HG02938 (cell line): ENCODE measurements around the gene RNF220.

Experiments
- ATAC-seq: cut with Tn5 transposase; IDR thresholded peaks from one replicate; pipeline ENCODE4 v1.9.1; 2021; ENCODE audit warnings: mild to moderate bottlenecking, moderate library complexity; ENCODE audit not compliant: unreplicated experiment

Gene RNF220

DNA sequence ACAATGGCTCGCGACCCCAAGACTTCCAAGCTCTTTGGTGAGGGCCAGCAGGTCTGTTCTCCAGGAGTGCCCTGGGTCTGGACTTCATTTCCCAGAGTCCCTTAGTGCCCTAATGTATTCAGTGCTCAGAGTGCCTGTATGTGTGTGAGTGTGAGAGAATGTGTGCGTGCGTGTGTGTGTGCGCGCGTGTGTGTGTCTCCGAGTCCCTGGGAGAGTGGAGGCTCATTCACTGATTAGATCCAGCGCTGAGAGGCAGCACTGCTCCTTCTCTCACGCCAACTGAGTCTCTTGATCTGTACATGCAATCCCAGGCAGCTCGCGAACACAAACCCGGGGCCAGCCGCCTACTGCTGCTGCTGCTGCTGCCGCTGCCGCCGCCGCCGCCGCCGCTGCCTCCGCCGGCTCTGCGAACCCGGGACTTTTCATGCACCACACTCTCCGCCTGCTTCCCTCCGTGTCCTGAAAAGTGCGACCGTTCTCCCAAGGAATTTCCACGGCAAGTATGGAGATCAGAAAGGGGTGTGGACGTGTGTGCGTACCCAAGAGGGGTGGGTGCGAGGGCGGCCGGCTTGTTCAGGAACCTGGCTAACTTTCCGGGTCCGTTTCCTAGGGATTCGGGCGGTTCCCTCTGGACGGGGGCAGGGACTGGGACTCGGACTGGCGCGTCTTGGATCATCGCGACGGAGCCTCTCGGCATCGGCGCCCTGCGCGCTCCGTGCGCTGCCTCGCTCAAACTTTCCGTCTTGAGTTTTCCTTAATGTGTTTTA lies at the start of gene RNF220:
TSS of gene RNF220 (plus strand) at position 225 of the 767 bp plus-strand sequence.
- ATAC-seq: no peak

DNA sequence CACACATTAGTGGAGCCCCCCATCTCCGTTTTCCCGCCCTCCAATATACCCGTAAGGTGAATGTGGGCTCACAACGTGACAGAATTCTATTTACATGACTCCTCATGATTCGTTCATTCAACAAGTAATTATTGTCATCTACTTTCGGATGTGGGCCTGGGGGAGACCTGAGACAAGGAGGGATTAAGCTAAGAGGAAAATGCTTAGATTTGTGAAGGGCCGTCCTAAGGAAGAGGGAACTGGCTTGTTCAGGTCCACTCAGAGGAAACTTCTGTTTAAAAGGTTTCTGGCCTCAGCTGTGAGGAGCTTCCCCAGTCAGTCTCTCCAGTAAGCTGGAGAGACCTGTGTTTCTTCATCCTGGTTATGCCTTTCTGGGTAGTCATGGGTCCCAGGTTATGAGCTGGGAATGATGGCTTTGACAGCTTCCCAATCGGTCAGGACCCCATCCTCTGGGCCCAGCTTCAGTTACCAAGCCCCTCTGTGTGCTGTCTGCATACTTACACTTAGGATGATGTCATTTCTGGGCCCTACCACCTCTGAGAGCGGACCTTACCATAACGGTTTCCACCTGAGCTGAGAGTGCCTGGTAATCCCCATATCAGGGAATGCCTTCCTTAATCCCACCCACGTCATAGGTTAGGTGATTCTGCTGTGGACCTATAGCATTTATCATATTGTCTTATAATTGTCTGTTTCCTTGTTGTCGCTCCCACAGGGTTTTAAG lies 49.3 kb upstream of the RNF220 start:
- no peak for ATAC-seq

DNA sequence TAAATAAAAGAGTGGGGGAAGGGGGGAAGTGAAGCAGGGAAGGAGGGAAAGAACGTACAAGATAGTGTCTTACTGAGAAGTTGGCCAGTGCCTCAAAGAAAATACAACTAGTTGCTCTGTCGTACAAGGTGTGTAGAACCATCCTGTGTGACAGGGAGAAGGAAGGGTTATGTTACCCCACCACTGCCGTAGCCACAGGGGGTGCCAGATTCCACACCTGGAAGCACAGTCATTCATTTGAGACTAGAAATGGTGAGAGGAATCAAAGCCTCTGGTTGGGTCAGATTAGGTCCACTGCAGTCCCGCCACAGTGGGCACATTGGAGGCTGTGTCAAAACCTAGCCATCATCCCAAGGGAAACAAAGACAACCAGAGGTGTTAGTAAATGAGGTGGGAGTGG lies 47.3 kb upstream of the RNF220 start:
- ATAC-seq: no peak

DNA sequence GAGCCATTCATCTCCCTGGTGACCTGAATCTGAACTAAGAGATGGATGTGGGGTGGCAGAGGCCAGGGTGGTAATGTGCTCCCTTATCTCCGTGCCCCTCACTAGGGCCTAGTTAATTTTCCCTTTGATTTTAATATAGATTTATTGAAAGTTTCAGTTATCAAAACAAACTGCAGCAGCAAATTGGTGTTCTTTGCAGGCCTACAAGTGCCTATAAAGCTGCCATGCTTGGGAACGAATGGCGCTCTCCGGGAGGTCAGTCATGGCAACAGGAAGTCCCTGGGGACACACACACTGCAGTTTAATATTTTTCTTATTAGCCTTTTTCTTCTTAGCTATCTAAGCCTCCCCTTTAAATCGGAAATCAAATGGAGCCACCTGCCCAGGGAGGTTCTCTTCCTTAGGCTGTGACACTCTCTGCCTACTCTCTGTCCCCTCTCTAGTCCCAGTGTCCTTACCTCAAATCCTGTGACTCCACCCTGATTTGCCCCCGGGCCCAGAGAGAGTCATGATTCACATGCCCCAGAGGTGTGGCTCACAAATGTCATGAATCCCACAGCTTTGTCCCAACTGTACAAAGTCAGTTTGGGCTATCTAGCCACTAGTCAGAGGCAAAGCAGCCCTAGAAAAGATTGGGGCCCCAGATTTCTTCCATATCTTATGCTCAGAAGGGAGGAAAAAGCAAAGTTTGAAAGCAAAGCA lies 45.7 kb upstream of the RNF220 start:
- ATAC-seq: no peak

DNA sequence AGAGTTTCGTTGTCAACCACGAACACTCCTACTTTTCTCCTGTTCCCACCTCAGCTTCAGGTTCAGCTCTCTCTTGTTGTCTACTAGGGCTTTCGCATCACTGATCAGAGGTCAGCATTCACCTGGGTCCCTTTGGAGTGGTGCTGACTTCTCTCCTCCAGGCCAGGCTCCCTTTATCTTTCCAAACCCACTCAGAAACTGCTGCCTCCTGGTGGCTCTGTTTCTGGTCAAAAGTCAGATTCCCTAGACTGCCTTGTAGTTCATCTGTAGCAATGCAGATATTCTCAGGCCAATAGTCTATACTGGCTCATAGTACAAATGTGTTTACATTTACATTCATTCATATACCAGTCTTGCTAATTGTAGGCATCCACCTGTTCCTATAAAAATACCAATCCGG lies 43.6 kb upstream of the RNF220 start:
- no peak for ATAC-seq

DNA sequence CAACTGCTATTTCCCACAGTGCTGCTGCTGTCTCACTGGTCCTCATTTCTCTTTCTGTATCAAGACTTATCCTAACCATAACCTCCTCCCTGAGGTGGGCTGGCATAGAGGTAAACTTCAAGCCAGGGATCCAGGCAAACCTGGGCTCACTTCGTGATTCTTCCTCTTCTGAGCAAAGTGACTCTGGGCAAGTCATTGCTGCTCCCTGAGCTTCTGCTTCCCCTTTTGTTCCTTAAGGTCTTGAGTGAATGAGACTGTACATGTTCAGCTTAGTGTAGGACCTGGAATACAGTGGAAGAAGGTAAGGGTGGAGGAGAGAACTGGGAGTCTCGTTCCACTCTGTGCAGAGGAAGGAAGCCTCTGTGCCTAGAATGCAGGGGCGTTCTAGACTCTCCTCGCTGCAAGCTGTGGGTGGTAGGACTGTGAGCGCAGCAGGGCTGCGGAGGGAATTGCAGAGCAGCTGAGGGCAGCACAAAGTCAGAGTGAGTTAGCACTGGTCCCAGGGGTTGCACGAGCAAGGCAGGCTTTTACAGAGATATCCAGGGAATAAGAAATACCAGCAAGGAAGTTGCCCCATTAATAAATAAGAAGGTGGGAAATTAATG lies 38.6 kb upstream of the RNF220 start:
- no peak for ATAC-seq

DNA sequence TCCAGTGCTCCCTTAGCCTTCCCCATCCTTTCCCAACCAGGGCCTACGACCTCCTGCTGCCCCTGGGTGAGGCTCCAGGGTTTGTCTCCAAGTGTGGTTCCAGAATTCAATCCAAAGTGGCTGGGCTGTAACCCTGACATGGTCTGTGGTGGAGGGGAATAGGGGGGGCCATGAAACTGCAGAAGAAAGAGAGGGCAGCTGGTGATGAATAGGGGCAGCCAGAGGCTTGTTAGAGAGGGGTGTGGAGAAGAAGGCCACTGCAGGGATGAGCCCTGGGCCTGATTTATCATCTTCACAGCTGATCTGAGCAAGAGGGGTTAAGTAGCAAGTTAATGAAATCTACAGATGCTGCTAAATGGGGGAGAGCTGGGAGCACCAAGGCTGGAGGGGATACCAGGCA lies 37.1 kb upstream of the RNF220 start:
- no peak for ATAC-seq

DNA sequence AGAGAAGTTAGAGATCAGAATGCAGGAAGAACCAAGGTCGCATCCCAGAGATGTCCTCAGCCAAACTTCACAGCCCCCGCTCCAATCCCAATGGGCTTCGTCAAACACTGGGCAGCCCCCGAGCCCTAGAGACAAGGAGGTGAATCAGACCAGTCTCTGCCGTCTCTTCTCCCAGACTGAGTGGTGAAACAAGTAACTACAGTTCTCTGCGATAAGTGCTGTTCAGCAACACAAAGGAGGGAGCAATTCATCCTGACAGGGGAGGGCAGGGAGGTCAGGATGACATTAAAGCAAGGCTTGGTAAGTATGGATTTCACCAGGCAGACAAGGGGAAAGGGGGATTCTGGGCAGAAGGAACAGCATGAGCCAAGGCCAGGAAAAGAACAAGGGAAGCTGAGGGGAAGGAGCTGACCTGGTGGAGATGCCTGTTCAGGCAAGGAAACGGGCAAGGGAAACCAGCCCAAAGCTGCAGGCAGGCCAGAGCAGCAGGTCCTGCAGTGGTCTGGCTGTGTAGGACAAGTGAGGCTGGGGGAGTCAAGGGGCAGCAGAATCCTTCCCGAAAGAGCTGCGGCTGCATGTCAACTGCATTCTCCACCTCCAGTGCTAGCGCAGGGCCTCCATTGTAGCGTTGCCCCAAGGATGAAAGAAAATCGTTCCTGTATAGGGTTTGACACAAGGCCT lies 36.4 kb upstream of the RNF220 start:
- no peak for ATAC-seq

DNA sequence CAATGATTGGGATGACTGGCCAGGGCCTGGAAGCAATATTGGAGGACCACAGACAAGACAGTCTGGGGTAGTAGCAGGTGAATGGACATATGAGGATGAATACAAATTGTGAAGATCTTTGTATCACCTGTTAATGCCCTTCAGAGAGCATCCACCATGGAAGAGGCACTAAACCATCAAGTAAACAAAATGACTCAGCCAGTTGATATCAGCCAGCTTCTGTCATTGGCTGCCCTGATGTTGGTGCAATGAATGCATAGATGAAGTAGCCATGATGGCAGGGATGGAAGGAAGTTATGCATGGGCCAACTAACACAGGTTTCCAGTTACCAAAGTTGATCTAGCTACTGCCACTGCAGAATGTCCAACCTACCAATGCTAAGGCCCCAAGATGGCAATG lies 33.8 kb upstream of the RNF220 start:
- ATAC-seq: no peak

DNA sequence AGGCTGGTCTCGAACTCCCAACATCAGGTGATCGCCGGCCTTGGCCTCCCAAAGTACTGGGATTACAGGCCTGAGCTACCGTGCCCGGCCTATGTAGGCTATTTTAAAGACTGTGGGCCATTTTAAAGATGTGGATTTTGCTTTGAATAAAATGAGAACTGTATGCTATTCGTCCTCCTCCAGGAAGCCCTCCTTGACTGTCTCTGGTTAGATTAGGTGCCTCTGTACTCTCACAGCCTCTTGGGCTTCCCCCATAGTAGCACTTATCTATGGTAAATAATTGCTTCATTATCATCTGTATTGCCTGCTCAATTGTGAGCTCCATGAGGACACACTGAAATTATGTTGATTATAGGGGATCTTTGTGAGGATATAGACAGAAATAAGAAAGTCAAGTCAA lies 29.5 kb upstream of the RNF220 start:
- no peak for ATAC-seq

DNA sequence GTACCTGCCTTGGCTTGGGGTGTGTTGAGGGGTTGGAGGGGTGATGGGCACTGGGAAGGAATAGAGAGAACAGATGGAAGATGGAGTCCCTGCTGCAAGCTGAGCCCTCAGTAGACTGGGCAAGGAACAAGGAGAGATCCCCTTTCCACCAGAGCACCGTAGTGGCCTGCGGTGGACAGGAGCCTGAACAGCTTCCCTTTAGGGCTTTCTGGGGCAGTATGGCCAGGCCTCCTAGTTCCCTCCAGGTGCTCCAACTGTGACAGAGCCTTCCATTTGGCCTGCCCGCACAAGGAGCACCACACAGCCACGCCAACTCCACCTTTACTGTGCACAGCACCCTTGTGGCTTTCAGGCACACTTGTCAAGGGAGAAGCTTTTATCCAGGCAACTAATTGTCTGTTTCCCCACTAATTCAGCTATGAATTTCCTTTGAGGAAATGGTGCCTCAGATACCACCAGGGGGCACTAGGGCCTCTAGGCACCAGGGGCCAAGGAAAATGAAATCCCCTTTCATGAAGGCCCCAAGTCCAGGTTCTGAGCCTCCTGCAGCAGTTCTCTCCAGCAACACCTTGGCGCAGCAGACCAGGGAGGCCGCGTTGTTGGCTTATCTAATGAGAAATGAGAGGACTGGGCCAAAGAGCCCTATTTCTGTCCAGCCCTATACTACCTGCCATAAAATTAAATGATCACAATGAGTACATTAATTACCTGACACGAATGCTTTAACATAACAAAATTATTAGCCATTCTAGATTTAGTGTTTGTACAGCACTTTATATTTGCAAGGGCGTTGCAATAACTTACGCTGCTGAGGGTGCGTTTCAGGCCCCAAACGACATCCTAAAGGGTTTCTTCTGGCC lies 26.9 kb upstream of the RNF220 start:
- no peak for ATAC-seq

DNA sequence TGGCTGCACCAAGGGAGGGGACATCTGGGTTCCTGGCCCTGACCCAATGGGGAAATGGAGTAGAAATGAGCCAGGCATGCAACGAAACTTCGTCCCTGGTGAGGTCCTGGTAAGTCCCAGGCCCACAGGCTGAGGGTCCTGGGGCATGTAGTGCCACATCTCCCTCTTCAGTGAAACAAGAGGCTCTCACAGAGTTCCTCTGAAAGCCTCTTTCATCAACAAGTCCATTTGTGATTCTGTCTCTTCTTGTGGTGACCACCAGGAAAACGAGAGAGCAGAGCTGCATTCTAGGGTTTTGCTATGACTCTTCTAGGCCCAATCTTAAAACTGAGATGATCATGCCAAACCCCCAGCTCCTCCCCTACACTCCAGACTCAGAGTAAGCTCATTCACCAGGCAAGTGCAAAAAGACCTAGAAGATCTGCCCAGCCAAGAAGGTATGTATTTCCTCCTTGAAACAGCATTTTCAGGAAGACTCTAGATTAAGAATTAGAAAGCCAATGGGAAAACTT lies 24.3 kb upstream of the RNF220 start:
- no peak for ATAC-seq

DNA sequence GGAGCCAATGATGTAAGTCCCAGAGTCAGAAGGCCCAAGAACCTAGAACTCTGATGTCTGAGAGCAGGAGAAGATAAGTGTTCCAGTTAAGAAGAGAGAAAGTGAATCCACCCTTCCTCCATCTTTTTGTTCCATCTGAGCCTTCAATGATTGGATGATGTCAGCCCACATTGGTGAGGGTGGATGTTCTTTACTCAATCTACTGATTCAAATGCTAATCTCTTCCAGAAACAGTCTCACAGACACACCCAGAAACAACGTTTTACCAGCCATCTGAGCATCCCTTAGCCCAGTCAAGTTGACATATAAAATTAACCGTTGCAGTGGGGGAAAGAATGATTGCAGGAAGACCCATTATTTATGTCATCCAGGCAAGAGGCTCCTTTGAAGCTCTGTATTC lies 16.5 kb upstream of the RNF220 start:
- ATAC-seq: no peak

DNA sequence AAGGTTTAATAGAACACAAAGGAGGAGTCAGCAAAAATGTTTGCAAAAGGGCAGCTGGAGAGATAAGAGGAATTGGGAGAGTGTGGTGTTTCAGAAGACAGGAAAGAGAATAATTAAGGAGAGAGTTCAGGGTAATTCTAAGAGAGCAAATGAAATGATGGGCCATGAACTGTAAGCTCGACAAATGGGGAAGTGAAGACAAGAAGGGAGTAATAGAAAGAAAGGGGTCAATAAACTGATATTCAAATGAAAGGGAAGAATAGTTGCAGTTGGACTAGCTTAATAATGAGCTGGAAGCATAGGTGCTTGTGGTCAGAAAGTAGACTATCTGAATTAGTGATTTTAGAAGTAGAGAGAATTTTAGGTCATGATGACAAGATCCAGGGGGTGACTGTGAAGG lies 15.6 kb upstream of the RNF220 start:
- no peak for ATAC-seq

DNA sequence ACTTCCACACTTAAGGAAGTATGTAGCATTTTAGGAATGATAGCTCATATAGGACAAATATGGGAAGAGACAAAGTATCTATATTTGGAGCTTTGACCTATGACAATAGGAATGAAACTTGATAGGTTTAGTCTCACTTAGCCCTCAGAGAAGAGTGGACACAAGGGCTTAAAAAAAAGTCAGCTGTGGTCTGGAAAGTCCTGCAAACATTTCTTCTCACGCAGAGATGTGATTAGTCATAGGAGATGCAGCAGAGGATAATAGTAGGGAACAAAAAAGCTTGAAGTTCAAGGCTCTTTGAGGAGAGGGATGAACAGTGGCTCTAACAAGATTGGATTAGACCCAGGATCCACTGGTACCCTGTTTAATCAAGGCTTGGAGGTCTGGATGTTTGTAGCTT lies 14.8 kb upstream of the RNF220 start:
- ATAC-seq: no peak

DNA sequence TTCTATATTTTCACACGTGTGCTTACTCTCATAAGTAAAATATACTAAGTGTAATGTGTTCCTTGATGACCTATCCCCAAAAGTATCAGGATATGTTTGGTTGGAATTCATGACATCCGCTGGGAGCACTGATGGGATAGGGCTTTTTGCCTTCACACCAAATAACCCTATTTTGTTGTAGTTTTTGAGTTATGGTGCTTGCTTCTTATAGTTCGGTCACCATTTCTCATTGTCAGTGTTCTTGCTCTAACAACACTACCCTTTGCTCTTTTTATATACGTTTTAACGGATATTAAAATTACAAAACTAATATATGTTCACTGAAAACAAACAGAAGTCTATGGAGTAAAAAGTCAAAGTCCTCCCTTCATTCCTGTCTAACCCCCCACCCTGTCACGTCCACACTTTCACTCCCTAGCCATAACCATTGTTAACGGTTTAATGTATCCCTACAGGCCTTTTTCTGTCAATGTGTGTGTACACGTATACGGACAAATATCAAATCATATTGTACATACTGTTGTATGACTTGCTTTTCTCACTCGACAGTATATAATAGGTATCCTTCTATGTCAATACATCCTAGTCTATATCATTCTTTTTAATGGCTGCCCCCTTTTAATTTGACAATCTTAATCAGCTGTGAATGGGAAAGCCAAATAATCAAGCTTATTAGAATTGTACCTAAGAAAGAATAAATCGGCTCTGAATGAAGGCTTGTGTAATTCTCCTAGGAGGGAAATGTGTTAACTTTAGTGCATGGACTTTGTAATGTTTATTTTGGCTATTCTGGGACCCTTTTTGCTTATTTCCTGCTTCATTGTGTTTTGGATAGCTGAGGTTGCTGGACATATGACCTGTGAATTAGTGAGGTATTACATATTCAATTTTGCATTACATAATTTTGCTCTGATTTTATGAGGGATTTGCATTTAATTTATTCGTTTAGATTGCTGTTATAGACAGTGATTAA lies 3.5 kb upstream of the RNF220 start:
- ATAC-seq: no peak

DNA sequence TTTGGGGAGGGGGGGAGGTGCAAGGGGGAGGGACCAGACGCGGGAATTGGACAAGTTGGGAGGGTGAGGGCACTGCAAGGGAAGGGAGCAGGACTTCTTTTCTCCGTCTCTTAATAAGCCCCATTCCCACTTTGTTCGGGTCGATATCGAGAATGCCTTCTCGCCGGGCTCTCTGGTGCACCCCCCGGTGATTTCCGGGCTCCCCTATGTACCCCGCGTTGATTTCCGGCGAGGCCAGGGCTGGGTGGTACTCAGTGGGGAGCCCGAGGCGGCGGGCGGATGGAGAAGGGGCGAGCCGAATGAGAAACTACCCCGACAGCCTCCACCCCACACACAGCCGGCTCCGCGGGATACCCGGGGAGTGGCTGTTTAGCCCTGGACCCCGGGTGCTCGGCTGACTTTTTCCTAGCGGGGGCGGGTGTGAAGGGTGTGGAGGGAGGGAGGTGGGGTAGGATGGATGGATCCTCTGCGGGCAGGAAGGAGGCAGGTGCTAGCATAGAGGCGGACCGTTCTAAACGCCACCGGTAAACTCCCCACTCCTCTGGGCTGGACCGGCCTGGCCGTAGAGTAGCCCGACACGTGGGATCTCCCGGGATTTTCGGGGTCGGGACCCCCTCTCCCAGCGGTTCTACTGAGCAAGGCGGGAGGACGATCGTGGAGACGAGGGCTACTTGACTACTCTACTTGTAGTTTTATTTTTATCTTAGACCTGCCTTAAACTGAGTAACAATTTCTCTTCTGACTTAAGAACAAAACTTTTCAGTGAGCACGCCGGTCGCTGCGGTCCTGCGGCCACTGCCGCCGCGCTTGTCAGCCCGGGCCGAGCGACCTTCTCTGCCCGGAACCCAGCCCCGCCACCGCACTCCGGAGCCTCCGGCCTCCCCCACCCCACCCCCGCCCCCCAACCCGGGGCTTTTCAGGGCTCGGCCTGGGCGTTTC lies 1.0 kb downstream of the RNF220 start:
- ATAC-seq: no peak
